GM18858 (cell line): ENCODE measurements around the gene GBX1.

Source experiments
- ATAC-seq: cut with Tn5 transposase; IDR thresholded peaks from one replicate; pipeline ENCODE4 v1.9.1; 2021; ENCODE audit not compliant: unreplicated experiment

GBX1 gene

DNA sequence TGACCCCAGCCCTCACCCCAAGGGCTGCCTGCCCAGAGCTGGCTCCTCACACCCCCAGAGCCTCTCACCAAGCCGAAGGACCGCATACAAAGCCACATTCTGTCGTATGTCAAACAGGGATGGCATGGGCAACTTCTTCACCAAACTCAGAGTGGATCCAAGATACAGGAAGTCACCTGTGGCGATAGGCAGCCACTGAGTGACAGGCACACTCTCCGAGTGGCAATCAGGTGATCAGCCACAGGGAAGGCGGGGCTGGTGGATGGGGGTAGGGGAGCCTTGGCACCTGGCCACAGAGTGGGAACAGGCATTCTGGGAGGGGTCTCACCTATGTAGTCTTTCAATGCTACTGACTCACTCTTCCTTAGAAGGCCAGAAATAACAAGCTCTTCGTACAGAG lies 26.7 kb upstream of the GBX1 start:
- ATAC-seq = no peak

DNA sequence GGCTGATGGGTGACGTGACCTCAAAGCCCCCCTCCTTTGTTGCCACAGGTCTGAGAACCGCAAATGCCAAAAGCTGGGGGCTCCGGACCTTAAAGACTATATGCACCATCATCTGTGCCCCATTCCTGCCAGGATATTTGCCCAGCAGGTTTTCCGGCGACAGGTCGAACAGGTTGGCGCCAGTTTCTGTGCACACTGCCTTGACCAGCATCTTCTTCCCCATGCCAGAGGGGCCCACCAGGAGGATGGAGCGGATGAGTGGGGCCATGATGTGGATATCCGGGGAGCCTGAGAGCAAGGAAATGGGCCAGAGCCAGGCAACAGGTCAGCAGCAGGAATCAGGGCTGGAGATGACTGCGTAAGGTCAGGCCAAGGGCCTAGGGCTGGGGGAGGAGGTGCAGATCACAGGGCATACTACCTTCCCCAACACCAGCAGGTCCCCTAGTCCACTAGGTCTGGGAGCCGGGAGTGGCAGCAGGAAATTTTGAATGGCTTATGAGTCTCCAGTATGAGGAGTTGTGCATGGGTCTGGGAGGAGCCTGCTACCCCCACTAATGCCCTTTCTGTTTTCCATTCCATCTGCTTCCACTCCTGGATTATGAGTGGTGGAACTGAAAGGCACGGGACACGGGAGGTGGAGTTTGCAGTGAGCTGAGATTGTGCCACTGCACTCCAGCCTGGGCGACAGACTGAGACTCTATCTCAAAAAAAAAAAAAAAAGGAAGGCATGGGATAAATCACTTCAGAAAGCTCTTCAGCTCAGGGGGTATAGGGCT lies 25.9 kb upstream of the GBX1 start:
- no peak for ATAC-seq

DNA sequence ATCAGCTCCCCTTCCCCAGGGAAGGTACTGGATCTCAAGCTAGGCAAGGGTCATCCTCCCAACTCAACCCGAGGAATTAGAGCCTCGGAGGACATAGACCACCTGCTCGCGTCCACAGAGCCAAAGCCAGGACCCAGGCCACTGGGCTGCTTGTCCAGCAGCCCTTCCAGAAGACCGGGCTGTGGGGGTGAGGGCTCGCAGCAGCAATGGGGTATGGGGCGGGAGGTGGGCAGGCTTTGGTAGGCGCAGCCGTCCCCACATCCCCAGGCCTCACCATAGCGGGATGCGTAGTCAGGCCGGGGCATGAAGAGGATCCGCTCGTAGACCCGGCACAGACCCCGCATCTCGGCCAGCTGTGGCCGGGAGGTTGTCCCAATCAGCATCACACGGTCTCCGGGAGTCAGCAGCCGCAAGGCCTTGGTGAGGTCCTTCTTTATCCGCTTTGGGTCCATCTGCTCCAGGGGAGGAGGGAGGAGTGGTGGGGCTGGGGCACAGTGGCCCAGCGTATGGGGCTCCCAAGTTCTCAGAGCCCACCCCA lies 24.6 kb upstream of the GBX1 start:
- ATAC-seq = no peak

DNA sequence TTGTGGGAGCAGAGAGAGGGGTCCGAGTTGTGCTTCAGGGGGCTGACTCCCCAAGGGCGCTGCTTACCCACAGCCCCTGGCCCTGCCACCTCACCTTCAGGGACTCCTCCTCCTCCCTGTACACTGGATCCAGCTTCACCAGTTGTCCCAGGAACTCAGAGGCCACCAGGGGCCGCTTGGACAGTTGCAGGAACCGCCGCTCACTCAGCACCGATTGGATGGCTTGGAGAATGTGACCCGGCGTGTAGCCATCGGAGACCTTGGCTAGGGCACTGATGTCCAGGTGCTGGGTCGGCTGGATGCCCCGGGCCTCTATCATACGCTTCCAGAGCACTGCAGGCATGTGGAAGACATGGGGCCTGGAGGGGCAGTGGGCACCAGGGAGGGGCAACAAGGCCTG lies 24.1 kb upstream of the GBX1 start:
- no peak for ATAC-seq

DNA sequence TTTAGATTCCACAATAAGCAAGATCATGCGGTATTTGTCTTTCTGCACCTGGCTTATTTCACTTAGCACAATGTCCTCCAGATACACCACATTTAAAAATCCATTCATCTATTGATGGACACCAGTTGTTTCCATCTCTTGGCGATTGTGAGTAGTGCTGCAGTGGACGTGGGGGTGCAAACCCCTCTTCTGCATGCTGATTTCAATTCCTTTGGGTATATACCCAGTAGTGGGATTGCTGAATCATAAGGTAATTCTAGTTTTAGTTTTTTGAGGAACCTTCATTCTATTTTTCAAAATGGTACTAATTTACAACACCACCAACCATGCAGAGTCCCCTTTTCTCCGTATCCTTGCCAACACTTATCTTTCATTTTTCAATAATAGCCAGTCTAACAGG lies 21.5 kb upstream of the GBX1 start:
- ATAC-seq = no peak

DNA sequence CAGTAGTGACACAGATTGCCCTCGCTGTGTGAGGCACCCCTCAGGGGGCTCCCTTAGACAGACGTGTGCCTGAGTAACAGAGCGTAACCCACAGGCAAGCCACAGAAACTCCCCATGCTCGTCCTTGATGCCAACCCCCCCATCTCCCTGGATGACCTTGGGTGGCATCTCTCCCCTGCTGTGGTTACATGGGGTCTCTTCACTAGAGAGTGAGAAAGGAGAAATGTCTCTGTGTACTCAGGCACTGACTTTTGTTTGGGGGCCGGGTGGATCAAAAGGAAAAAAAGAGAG lies 20.7 kb upstream of the GBX1 start:
- ATAC-seq = no peak

DNA sequence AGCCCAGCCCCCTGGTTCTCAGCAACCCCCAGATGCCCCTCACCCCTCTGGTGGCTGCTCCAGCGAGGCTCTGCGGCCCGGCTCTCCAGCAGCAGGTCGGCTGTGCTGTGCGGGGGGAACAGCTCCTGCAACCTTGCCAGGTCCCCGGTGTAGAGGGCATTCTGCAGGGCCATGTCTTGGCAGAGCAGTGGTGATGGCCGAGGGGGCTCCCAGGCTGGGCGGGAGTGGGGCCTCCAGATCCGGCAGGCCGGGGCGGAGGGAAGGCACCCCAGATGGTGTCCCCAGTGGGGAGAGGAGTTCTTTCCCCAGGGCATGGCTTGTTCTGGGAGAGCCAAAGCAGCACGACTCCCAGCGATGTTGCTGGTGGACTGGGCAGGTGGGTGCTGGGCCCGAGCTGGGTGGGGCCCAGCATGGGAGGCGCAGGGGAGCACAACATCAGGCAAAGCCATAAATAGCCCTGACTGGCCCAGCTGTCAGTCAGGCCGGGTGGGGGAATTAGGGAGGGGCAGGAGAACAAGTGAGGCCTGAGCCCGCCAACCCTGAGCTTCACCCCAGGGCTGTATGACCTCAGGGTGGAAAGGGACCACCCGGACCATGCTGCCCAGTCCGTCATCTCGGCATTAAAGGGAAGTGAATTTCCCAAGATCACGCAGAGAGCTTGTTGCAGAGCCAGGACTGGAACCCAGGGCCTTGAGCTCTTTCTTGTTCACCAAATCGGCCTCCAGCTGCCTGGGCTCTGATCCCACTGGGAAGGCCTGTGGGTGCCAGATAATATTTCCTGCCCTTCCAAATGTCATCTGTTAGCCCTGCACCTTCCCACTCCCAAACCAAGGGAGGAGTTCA lies 20.1 kb upstream of the GBX1 start:
- no peak for ATAC-seq

DNA sequence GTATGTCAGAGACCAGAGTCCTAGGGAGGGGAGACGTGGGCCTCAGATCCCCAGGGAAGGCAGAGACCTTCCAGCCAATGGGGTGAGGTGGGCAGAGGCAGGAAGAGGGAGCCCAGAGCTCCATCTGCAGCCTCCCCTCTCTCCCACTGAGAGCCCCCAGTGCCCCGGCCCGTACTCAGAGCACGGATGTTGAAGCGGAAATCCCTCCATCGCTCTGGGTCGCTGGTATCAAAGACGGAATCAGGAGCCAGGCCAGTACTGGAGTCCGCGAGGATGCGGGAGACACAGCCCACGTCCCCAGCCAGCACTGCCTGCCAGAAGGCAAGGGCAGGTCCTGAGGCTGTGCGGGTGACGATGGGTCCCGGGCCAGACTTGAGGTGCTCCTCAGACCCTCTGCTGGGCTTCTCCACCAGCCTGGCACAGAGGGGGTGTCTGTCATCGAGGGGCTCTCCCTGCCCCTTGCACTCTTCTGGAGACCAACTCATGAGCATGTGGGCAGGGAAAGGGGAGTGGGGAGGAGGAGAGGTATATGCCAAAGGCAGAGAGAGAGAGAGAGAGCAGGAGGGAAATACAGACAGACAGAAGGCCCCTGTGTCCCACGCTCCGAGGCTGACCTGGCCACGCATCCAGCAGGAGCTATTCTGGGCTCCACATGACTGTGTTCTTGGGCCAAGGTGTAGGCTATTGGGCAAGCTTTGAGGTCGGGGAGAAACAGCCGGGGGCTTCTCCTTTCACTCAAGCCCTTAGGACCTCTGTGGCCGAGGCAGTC lies 19.3 kb upstream of the GBX1 start, which contains the start of gene ASB10:
Gene ASB10, minus strand, starts transcription at position 611 of the 769 bp plus-strand sequence. Its CDS starts 120 bp downstream, at position 491.
- ATAC-seq = no peak

DNA sequence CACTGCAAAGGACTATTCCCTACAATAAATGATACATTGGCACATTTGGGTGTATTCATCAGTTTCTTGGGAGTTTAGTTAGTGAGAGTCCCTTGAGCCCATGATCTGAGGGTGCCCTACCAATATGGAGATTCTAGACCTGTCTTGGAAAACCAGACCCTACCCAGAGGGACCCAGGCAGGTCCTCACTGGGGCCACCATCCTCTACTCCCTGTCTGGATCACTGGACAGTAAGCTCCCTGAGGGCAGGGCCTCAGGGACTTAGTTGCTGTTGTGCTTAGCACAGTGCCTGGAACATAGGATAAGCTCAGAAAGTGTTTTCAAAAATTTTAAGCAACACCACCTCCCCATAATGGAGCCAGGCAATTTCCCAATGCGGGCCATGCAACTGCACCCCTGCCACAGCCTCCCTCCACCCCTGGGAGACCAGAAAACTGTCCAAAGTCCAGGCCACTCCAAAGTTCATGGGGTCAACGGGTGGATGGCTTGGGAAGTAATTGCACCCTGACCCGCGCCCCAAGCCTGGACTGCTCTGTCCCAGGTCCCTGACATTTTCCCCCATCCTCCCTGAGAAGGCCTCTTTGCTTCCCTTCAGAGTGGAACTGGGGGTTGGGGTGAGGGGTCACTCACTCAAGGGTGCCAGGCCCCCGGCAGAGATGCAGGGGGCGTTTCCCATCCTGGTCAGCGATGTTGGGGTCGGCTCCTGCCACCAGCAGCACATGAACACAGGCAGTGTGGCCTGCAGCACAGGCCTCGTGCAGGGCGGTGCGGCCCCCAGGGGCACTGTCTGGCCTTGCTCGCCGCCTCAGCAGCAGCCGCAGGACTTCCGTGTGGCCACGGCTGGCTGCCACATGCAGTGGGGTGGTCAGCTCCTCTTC lies 18.5 kb upstream of the GBX1 start:
- no peak for ATAC-seq

DNA sequence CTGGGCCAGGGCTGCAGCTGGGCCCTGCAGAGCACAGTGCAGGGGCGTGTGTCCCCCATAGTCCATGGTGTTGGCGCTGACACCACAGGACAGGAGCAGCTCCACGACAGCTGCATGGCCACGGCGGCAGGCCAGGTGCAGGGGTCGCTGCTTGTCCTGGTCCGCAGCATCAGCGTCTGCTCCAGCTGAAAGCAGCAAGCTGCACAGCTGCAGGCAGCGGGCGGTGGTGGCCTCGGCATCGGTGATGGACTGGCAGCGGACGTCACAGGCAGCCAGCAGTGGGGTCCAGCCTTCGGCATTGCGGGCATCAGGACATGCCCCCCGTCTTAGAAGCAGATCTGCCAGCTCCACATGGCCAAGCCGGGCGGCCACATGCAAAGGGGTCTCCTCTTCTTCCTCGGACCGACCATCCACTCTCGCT lies 13.5 kb upstream of the GBX1 start:
- ATAC-seq = no peak

DNA sequence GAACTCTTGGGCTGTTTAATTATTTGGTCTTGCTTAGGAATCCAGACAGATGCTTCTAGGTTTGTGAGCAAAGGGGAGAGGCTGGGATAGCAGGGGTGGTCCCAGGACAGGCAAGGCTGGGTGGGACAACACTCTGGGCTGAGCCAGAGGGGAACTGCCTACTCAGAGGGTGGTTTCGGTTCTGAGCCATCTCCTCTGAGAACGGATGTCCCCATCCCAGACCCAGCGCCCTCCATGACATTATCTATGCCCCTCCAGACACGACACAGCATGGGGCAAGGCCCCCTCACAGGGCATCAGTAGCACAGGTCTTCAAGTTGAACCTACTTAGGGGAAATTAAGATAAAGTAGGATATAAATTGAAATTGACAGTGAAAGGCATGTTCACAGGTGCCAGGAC lies 12.5 kb upstream of the GBX1 start:
- ATAC-seq = no peak

DNA sequence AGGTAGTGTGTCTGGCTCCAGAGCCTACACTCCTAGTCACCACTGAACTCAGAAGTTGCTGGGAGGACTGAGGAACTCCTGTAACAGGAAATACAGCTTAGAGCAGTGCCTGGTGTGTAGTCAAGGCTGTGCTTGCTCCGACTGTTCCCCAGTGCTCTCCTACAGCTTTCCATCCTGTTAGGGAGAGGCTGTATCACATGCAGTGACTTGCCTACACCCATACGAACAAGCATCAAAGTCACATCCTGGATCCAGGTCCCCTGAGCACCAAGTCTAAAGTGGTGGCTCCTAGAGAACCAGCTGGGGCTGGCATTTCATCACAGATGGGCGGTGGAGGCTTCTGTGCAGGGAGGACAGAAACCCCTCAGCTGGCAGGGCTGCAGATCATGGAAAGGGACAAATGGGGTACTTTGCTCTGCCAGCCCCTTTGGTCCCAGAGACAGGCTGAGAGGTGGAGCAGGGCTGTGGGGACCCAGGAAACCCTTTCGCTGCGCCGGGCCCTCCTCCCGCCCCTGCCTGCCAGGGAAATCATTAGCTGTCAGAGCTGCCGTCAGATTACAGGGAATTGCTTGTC lies 11.9 kb upstream of the GBX1 start:
- ATAC-seq = no peak

DNA sequence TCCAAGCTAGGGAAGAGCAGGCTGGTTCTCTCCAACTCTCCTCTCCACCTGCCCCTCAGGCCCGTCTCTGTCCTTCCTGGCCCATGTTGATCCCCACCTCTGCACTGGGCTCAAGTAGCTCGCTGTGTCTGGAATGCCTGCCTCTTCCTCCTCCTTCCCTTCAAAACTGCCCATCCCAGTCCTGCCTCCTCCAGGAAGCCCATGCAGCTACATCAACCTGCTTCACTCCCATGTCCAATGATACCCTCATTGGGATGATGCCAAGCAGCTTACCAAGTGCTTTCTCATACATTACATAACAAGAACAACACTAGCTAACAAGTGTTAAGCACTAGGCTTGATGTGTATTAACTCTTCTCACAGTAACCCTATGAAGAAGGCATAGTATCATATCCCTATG lies 11.3 kb upstream of the GBX1 start:
- no peak for ATAC-seq

DNA sequence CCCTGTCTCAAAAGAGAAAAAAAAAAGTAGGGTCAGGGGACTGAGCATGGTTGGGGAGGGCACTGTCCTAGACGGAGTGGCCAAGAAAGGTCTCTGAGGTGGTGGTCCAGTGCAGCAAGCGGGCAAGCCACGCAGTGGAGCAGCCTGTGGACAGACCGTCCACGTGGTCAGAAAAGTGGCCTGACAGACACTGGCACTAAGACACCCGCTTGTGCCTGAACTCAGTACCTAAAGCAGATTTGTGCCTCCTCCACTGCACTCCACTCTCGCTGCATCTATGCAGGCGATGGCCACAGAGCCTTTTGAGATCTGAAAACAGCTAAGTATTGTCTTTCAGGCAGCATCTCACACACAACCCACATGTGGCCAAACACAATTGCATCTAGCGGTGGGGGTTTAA lies 10.7 kb upstream of the GBX1 start:
- ATAC-seq = no peak

DNA sequence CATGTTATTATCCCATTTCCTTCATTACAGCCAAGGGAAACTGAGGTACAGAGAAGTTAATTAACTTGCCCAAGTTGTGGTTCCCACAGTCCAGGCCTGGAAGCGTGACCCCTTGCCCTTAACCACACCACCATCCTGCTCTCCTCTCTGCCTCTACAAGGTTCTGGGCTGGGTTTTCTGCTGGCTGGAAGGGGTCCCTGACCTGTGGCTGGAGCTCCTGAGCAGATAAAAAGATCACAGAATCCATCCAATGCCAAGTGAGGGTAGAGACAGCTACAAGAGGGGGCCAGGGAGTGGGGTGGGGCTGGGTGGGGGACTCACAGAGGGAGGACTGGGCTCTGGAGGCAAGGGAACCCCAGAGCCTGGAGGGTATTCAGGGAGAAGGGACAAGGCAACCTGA lies 9.8 kb upstream of the GBX1 start:
- no peak for ATAC-seq

DNA sequence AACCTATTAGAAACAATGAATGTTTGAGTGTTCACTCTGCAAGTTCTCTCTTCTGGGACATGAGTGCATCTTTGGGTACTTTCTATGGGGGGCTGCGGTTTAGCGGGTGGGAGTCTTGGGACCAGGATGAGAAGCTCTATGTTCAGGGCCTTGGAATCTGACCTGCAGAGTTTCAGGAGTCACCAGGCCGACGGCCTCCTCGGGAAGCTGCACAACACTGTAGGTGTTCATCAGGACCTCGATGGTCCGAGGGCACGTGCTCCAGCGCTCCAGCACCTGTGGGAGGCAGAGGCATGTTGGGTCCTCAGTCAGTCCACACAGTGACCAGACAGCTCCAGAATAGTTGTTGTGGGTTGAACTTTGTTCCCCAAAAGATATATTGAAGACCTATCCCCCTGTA lies 8.9 kb upstream of the GBX1 start:
- no peak for ATAC-seq

DNA sequence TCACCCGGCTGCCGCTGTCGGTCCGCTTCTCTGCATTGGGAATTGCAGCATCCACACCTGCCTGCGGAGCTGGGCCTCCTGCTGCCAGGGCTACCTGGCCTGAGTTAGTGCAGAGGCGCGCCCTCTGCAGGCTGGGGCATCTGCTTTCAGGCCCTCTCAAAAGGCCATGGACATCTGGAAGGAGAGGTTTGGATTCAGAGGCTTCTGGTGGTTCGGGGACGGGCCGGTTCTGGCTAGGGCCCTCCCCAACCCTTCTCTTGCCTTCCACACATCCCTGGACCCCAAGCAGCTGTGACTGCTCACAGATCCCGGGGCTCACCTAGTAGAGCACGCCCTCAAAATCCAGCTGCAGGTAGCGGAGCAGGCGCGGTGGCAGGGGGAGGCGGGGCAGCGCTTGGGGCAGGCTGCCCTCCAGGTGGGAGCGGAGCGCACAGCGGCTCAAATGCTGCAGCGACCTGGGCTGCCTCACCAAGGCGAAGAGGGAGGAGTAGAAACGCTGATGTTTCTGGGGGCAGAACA lies 8.4 kb upstream of the GBX1 start:
- no peak for ATAC-seq

DNA sequence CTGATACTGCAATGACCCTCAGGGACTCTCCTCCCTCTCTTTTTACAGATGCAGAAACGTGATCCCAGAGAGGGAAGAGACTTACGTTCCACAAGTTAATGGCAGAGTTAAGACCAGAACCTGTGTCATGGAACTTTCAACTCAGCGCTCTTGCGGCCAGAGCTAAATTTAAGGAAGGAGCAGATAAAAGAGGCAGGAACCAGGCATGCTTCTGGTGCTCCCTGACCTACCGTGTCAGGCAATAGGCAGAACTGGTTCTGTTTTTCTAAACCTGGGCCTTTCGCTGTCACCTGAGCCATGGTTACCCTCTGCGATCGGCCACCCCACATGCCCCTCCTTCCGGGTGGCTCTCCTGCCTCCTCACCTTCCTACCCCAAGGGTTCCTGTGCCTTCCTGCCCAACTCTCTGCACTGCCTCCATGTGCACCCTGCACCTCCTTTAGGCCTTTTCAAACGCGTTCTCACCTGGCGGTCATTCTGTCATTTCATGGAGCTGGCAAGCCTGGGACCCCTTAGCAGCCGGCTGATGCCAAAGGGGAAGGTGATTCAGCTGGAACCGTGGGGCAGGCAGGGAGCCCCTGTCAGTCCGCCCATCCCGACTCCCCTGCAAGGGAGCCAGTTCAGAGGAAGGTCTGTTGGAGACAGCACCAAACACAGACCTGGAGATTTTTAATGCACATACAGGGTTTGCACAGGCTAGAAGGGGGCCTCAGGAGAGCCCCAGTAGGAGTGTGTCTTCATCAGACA lies 7.7 kb upstream of the GBX1 start:
- ATAC-seq = no peak
